CD4-positive, CD25-positive, alpha-beta regulatory T cell (primary cell): ENCODE measurements around the gene SLC26A1. TPM values are rescaled to one million over a fixed set of nuclear protein-coding genes. Genes with fewer than 3 reads are reported as not detected.
A peak's percentile ranks its signal among the peaks of the same experiment; 100 is the strongest.

Source experiments
- ATAC-seq, 2 donors: fragments of 150-1000 bp; cut with Tn5 transposase; one replicate each; pipeline ENCODE4 v1.10.0; 2021; ENCODE audit warnings: low read depth in 2 of 2, moderate number of reproducible peaks in 2 of 2, moderate library complexity in 1 of 2
- DNase-seq, 3 donors: peaks; one replicate each; pipeline versions ENCODE4 v3.0.0 to v3.0.0-alpha.2; 2012 to 2022; ENCODE audit warnings: mixed read lengths in 1 of 3
- H3K27ac ChIP-seq: one replicate; pipeline ENCODE4 v1.7.0; 2013; ENCODE audit warnings: mild to moderate bottlenecking, low read length; ENCODE audit not compliant: insufficient read depth, poor library complexity, severe bottlenecking
- H3K27me3 ChIP-seq: one replicate; pipeline ENCODE4 v1.7.0; 2013; ENCODE audit warnings: low read length; ENCODE audit not compliant: control insufficient read depth, insufficient read depth
- H3K36me3 ChIP-seq: one replicate; pipeline ENCODE4 v1.7.0; 2013; ENCODE audit warnings: mild to moderate bottlenecking, low read length, moderate library complexity; ENCODE audit not compliant: control insufficient read depth, insufficient read depth
- H3K4me1 ChIP-seq: 2 replicates; pipeline ENCODE4 v1.7.0; 2013; ENCODE audit warnings: mild to moderate bottlenecking, low read length; ENCODE audit not compliant: insufficient read depth, control insufficient read depth, poor library complexity, severe bottlenecking
- H3K4me3 ChIP-seq: one replicate; pipeline ENCODE4 v1.7.0; 2013; ENCODE audit warnings: low read depth, mild to moderate bottlenecking, low read length, moderate library complexity
- H3K9me3 ChIP-seq, 2 experiments: 1 replicate in 1 of 2; 2 replicates in 1 of 2; pipeline ENCODE4 v1.7.0; 2013; ENCODE audit warnings: low read length in 2 of 2, mild to moderate bottlenecking in 1 of 2, moderate library complexity in 1 of 2; ENCODE audit not compliant: control insufficient read depth in 2 of 2
- H3K27ac Mint-ChIP-seq, 3 donors: one replicate each; pipeline ENCODE4 v1.8.0; 2020 to 2022; ENCODE audit warnings: mild to moderate bottlenecking in 3 of 3, mixed read lengths in 3 of 3, moderate library complexity in 2 of 3
- H3K27me3 Mint-ChIP-seq: one replicate; pipeline ENCODE4 v1.8.0; 2022; ENCODE audit warnings: mild to moderate bottlenecking, mixed read lengths
- H3K36me3 Mint-ChIP-seq: one replicate; pipeline ENCODE4 v1.8.0; 2020; ENCODE audit warnings: mixed read lengths
- H3K4me1 Mint-ChIP-seq, 4 donors: one replicate each; pipeline ENCODE4 v1.8.0; 2020 to 2022; ENCODE audit warnings: mixed read lengths in 4 of 4, mild to moderate bottlenecking in 1 of 4
- H3K4me3 Mint-ChIP-seq, 4 donors: one replicate each; pipeline ENCODE4 v1.8.0; 2020 to 2022; ENCODE audit warnings: mild to moderate bottlenecking in 4 of 4, mixed read lengths in 4 of 4, moderate library complexity in 3 of 4
- H3K9me3 Mint-ChIP-seq, 7 donors: one replicate each; pipeline ENCODE4 v1.8.0; 2020 to 2022; ENCODE audit warnings: mixed read lengths in 7 of 7, mild to moderate bottlenecking in 3 of 7, moderate library complexity in 2 of 7
- polyA plus RNA-seq, 4 donors: library from polyadenylated mRNA; unstranded; fragments of 300-500 nt; fragmentation: Illumina TruSeq; gene quantifications; one replicate each; pipeline ENCODE4 v1.2.3, GENCODE V29; 2021
- total RNA-seq: library from RNA; stranded (reverse); gene quantifications from one replicate; pipeline ENCODE4 v1.2.3, GENCODE V29; 2022

Gene SLC26A1
- total and polyA plus RNA-seq, 5 donors from 2014 or later: 0.37 to 1.7 (median 1.00) TPM

GRCh38 chr4:989722-990471, 3.3 kb downstream of the SLC26A1 start:
- peaks cover 0 to 26% (median 5%) of the 10 kb centered on the region in 4 donors for H3K4me1 Mint-ChIP-seq
- no peak for ATAC-seq
- no peak for DNase-seq
- H3K27me3 ChIP-seq: no peaks in the 10 kb centered on the region
- peaks cover 9% of the 10 kb centered on the region for H3K36me3 ChIP-seq
- H3K27me3 Mint-ChIP-seq: no peaks in the 10 kb centered on the region
- H3K4me3 ChIP-seq: no peak overlapping the region
- no peaks in the 10 kb centered on the region for H3K9me3 ChIP-seq
- no peak overlapping the region for H3K27ac ChIP-seq
- H3K4me1 ChIP-seq: peaks cover 31% of the 10 kb centered on the region
- H3K27ac Mint-ChIP-seq: no peak overlapping the region
- peak overlapping the region in 1 of 4 donors; percentile 13 for H3K4me3 Mint-ChIP-seq
- H3K36me3 Mint-ChIP-seq: no peaks in the 10 kb centered on the region
- H3K9me3 Mint-ChIP-seq: no peaks in the 10 kb centered on the region

GRCh38 chr4:988726-989721, 4.2 kb downstream of the SLC26A1 start:
- H3K27me3 Mint-ChIP-seq: no peaks in the 10 kb centered on the region
- no peak overlapping the region for H3K4me3 ChIP-seq
- DNase-seq: no peak
- no peak for ATAC-seq
- no peaks in the 10 kb centered on the region for H3K36me3 Mint-ChIP-seq
- no peaks in the 10 kb centered on the region for H3K27me3 ChIP-seq
- H3K4me3 Mint-ChIP-seq: peak overlapping the region in 3 of 4 donors; percentile 5 to 63 (median 32)
- H3K4me1 Mint-ChIP-seq: peaks cover 0 to 33% (median 5%) of the 10 kb centered on the region in 4 donors
- H3K36me3 ChIP-seq: peaks cover 9% of the 10 kb centered on the region
- H3K4me1 ChIP-seq: peaks cover 34% of the 10 kb centered on the region
- H3K27ac Mint-ChIP-seq: no peak overlapping the region
- no peaks in the 10 kb centered on the region for H3K9me3 ChIP-seq
- no peak overlapping the region for H3K27ac ChIP-seq
- H3K9me3 Mint-ChIP-seq: no peaks in the 10 kb centered on the region

- Mint-ChIP-seq H3K27ac (peak overlapping the region in 1 of 3 donors; percentile 84), H3K4me1 (peaks cover 0 to 33% (median 5%) of the 10 kb centered on the region in 4 donors), H3K9me3 (no peaks in the 10 kb centered on the region), H3K27me3 (no peaks in the 10 kb centered on the region), H3K4me3 (peak overlapping the region; percentile 72 to 84 (median 78)), H3K36me3 (peaks cover 2% of the 10 kb centered on the region)
- Histone ChIP-seq H3K9me3 (no peaks in the 10 kb centered on the region), H3K4me3 (no peak overlapping the region), H3K27me3 (no peaks in the 10 kb centered on the region), H3K36me3 (peaks cover 9% of the 10 kb centered on the region), H3K4me1 (peaks cover 34% of the 10 kb centered on the region), H3K27ac (peak overlapping the region; percentile 75)
- ATAC-seq: no peak
- DNase-seq: no peak
Observed at GRCh38 chr4:987624-988513, 5.3 kb downstream of the SLC26A1 start.

- Histone ChIP-seq H3K4me1 (peaks cover 34% of the 10 kb centered on the region), H3K4me3 (peak within 1 kb of the TSS; percentile 83), H3K27ac (peak within 1 kb of the TSS; percentile 75), H3K27me3 (no peaks in the 10 kb centered on the region), H3K9me3 (no peaks in the 10 kb centered on the region), H3K36me3 (peaks cover 9% of the 10 kb centered on the region)
- H3K36me3 Mint-ChIP-seq: peaks cover 4% of the 10 kb centered on the region
- peak within 1 kb of the TSS; percentile 89 to 95 (median 92) for H3K4me3 Mint-ChIP-seq
- peaks cover 0 to 32% (median 5%) of the 10 kb centered on the region in 4 donors for H3K4me1 Mint-ChIP-seq
- no peaks in the 10 kb centered on the region for H3K27me3 Mint-ChIP-seq
- peaks cover 0 to 1% (median 0%) of the 10 kb centered on the region in 7 donors for H3K9me3 Mint-ChIP-seq
- ATAC-seq (peak; percentile 88 to 91), DNase-seq (peak; percentile 84 to 89 (median 86))
- H3K27ac Mint-ChIP-seq: peak within 1 kb of the TSS; percentile 74 to 91 (median 77)
Observed at GRCh38 chr4:986879-987623, 6.2 kb downstream of the SLC26A1 start, which contains the start of gene IDUA. IDUA (plus strand) TSS chr4:987044; CDS start chr4:987085, 41 bp downstream.

- H3K27ac Mint-ChIP-seq: peak overlapping the region; percentile 74 to 91 (median 77)
Observed at GRCh38 chr4:986428-986878, 6.8 kb downstream of the SLC26A1 start.

GRCh38 chr4:985123-985830, 7.9 kb downstream of the SLC26A1 start:
- no peaks in the 10 kb centered on the region for H3K9me3 ChIP-seq
- Mint-ChIP-seq H3K36me3 (peaks cover 4% of the 10 kb centered on the region), H3K27me3 (no peaks in the 10 kb centered on the region), H3K4me3 (peak overlapping the region; percentile 68 to 95 (median 90)), H3K9me3 (peaks cover 0 to 1% (median 0%) of the 10 kb centered on the region in 7 donors), H3K27ac (peak overlapping the region; percentile 32 to 67 (median 44)), H3K4me1 (peaks cover 0 to 32% (median 5%) of the 10 kb centered on the region in 4 donors)
- ATAC-seq (peak; percentile 44 to 60), DNase-seq (peak; percentile 55 to 70 (median 57))
- H3K36me3 ChIP-seq: peaks cover 3% of the 10 kb centered on the region
- no peak overlapping the region for H3K27ac ChIP-seq
- H3K27me3 ChIP-seq: no peaks in the 10 kb centered on the region
- H3K4me1 ChIP-seq: peaks cover 34% of the 10 kb centered on the region
- H3K4me3 ChIP-seq: peak overlapping the region; percentile 56

More at GRCh38 chr4:986428-986878, 6.8 kb downstream of the SLC26A1 start:
- Histone ChIP-seq H3K27me3 (no peaks in the 10 kb centered on the region), H3K36me3 (peaks cover 9% of the 10 kb centered on the region), H3K27ac (peak overlapping the region; percentile 75), H3K9me3 (no peaks in the 10 kb centered on the region), H3K4me3 (peak overlapping the region; percentile 83), H3K4me1 (peaks cover 34% of the 10 kb centered on the region)
- Mint-ChIP-seq H3K36me3 (peaks cover 4% of the 10 kb centered on the region), H3K27me3 (no peaks in the 10 kb centered on the region), H3K4me3 (peak overlapping the region; percentile 89 to 95 (median 92)), H3K4me1 (peaks cover 0 to 32% (median 5%) of the 10 kb centered on the region in 4 donors), H3K9me3 (peaks cover 0 to 1% (median 0%) of the 10 kb centered on the region in 7 donors)
- ATAC-seq (peak in 1 of 2 donors; percentile 6), DNase-seq (no peak)
